Naive thymus-derived CD4-positive, alpha-beta T cell (primary cell): ENCODE data around the gene SVOP. TPM values are rescaled to one million over a fixed set of nuclear protein-coding genes. Genes with fewer than 3 reads are reported as not detected.
"Not testable (repeated sequence)": the region's sequence is repeated elsewhere in the genome, so short reads cannot be mapped to it uniquely, and the experiment has no call there.

Source experiments
- ATAC-seq: fragments of 150-1000 bp; cut with Tn5 transposase; 2 replicates; pipeline ENCODE4 v1.10.0; 2021; ENCODE audit warnings: mild to moderate bottlenecking, moderate library complexity
- CTCF ChIA-PET: fragments of 350-600 bp; sonication (Branson Sonifier 250); formaldehyde crosslinking; loops from one replicate; lab custom pipeline; 2021; ENCODE audit warnings: antibody characterized with exemption; lab: Charles Lee
- POLR2A ChIA-PET: fragments of 350-600 bp; sonication (Branson Sonifier 250); formaldehyde crosslinking; loops from one replicate; lab custom pipeline; 2021; ENCODE audit warnings: antibody characterized with exemption, inconsistent platforms; lab: Charles Lee
- DNase-seq, 9 donors: peaks; one replicate each; pipeline versions ENCODE4 v3.0.0 to v3.0.0-alpha.2; 2020 to 2022; ENCODE audit warnings: mixed read lengths in 1 of 9
- H3K27ac ChIP-seq: one replicate; pipeline ENCODE4 v1.7.0; 2013; ENCODE audit warnings: mild to moderate bottlenecking, low read depth, low read length, moderate library complexity
- H3K27me3 ChIP-seq, 2 donors: one replicate each; pipeline ENCODE4 v1.7.0; 2013; ENCODE audit warnings: low read length in 2 of 2, mild to moderate bottlenecking in 2 of 2, moderate library complexity in 2 of 2; ENCODE audit not compliant: control insufficient read depth in 2 of 2, insufficient read depth in 2 of 2
- H3K36me3 ChIP-seq, 3 experiments: 1 replicate in 2 of 3; 2 replicates in 1 of 3; pipeline ENCODE4 v1.7.0; 2013; ENCODE audit warnings: low read length in 3 of 3, mild to moderate bottlenecking in 3 of 3, moderate library complexity in 1 of 3; ENCODE audit not compliant: insufficient read depth in 3 of 3, control insufficient read depth in 2 of 3
- H3K4me1 ChIP-seq, 2 donors: one replicate each; pipeline ENCODE4 v1.7.0; 2013; ENCODE audit warnings: low read length in 2 of 2, mild to moderate bottlenecking in 2 of 2, moderate library complexity in 1 of 2; ENCODE audit not compliant: control insufficient read depth in 2 of 2, insufficient read depth in 2 of 2
- H3K4me3 ChIP-seq: 2 replicates; pipeline ENCODE4 v1.7.0; 2013; ENCODE audit warnings: mild to moderate bottlenecking, low read length
- H3K9me3 ChIP-seq, 3 experiments: 1 replicate in 2 of 3; 2 replicates in 1 of 3; pipeline ENCODE4 v1.7.0; 2013; ENCODE audit warnings: low read length in 3 of 3; ENCODE audit not compliant: control insufficient read depth in 2 of 3
- H3K27ac Mint-ChIP-seq, 9 donors: one replicate each; pipeline ENCODE4 v1.8.0; 2020 to 2022; ENCODE audit warnings: mixed read lengths in 9 of 9, mild to moderate bottlenecking in 8 of 9, moderate library complexity in 5 of 9, inconsistent platforms in 2 of 9
- H3K27me3 Mint-ChIP-seq, 5 donors: one replicate each; pipeline ENCODE4 v1.8.0; 2021 to 2022; ENCODE audit warnings: mixed read lengths in 5 of 5, mild to moderate bottlenecking in 1 of 5
- H3K36me3 Mint-ChIP-seq, 5 donors: one replicate each; pipeline ENCODE4 v1.8.0; 2020 to 2022; ENCODE audit warnings: mixed read lengths in 5 of 5, mild to moderate bottlenecking in 3 of 5, inconsistent platforms in 1 of 5
- H3K4me1 Mint-ChIP-seq, 7 donors: one replicate each; pipeline ENCODE4 v1.8.0; 2020 to 2022; ENCODE audit warnings: mixed read lengths in 7 of 7, mild to moderate bottlenecking in 3 of 7, inconsistent platforms in 1 of 7
- H3K4me3 Mint-ChIP-seq, 10 donors: one replicate each; pipeline ENCODE4 v1.8.0; 2020 to 2022; ENCODE audit warnings: mild to moderate bottlenecking in 10 of 10, mixed read lengths in 10 of 10, moderate library complexity in 6 of 10, inconsistent platforms in 2 of 10
- H3K9me3 Mint-ChIP-seq, 11 donors: one replicate each; pipeline ENCODE4 v1.8.0; 2020 to 2022; ENCODE audit warnings: mixed read lengths in 11 of 11, mild to moderate bottlenecking in 4 of 11, inconsistent platforms in 1 of 11, moderate library complexity in 1 of 11
- intact Hi-C, 2 donors: fragments of 100-400 bp; cut with micrococcal nuclease; formaldehyde crosslinking; loops; one replicate each; pipeline ENCODE4 v1.15.1; 2023
- polyA plus RNA-seq, 2 donors: library from polyadenylated mRNA; unstranded; fragments of 300-500 nt; fragmentation: Illumina TruSeq; gene quantifications; one replicate each; pipeline ENCODE4 v1.2.3, GENCODE V29; 2021
- total RNA-seq, 6 experiments: library from RNA in 5 of 6; stranded (reverse) in 5 of 6; gene quantifications; 1 replicate in 5 of 6; 2 replicates in 1 of 6; pipeline ENCODE4 v1.2.3 and lab custom pipeline; 2021 to 2026

The SVOP gene
- total and polyA plus RNA-seq, 7 experiments from 2014 or later = not detected

DNA sequence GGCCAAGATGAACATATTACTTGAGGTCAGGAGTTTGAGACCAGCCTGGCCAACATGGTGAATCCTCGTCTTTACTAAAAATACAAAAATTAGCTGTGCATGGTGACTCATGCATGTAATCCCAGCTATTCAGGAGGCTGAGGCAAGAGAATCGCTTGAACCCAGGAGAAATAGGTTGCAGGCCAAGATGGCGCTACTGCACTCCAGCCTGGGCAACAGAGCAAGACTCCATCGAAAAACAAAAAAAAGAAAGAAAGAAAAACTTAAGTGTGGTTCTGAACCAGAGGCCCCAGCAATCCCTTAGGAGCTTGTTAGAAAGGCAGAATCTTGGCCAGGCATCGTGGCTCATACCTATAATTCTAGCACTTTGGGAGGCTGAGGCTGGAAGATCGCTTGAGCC is 24.5 kb downstream of the SVOP start:
- peaks cover 0 to 22% (median 14%) of the 10 kb centered on the region in 5 donors for H3K27me3 Mint-ChIP-seq
- intact Hi-C loops = no loop called here
- H3K36me3 Mint-ChIP-seq = no peaks in the 10 kb centered on the region
- Histone ChIP-seq H3K4me3 (no peak overlapping the region), H3K36me3 (no peaks in the 10 kb centered on the region), H3K9me3 (no peaks in the 10 kb centered on the region), H3K27ac (no peak overlapping the region), H3K4me1 (no peaks in the 10 kb centered on the region), H3K27me3 (no peaks in the 10 kb centered on the region)
- CTCF ChIA-PET = no interaction called here
- POLR2A ChIA-PET = no interaction called here
- H3K4me3 Mint-ChIP-seq = no peak overlapping the region
- H3K27ac Mint-ChIP-seq = no peak overlapping the region
- DNase-seq (no peak), ATAC-seq (no peak)
- H3K4me1 Mint-ChIP-seq = peaks cover 0 to 2% (median 0%) of the 10 kb centered on the region in 7 donors
- H3K9me3 Mint-ChIP-seq = peaks cover 0 to 12% (median 3%) of the 10 kb centered on the region in 11 donors

DNA sequence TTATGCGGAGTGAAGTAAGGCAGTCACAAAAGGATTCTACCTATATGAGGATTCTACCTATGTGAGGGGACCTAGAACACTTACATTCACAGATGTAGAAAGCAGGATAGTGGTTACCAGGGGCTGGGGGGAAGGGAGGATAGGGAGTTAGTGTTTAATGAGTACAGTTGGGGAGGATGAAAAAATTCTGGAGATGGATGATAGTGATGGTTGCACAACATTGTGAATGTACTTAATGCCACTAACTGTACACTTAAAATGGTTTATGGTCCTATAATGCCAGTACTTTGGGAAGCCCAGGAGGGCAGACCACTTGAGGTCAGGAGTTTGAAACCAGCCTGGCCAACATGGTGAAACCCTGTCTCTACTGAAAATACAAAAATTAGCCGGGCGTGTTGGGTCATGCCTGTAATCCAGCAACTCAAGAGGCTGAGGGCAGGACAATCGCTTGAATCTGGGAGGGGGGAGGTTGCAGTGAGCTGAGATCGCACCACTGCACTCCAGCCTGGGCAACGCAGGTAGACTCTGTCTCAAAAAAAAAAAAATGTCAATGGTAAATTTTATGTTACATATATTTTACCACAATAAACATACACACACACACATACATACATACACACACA is 25.4 kb downstream of the SVOP start:
- Histone ChIP-seq H3K27me3 (no peaks in the 10 kb centered on the region), H3K36me3 (no peaks in the 10 kb centered on the region), H3K27ac (no peak overlapping the region), H3K4me1 (no peaks in the 10 kb centered on the region), H3K9me3 (no peaks in the 10 kb centered on the region), H3K4me3 (no peak overlapping the region)
- DNase-seq (no peak), ATAC-seq (no peak)
- Mint-ChIP-seq H3K9me3 (peaks cover 0 to 12% (median 3%) of the 10 kb centered on the region in 11 donors), H3K27me3 (peaks cover 0 to 22% (median 14%) of the 10 kb centered on the region in 5 donors), H3K36me3 (no peaks in the 10 kb centered on the region), H3K27ac (no peak overlapping the region), H3K4me1 (peaks cover 0 to 2% (median 0%) of the 10 kb centered on the region in 7 donors), H3K4me3 (no peak overlapping the region)
- ChIA-PET POLR2A (no interaction called here), CTCF (no interaction called here)
- intact Hi-C loops = no loop called here

DNA sequence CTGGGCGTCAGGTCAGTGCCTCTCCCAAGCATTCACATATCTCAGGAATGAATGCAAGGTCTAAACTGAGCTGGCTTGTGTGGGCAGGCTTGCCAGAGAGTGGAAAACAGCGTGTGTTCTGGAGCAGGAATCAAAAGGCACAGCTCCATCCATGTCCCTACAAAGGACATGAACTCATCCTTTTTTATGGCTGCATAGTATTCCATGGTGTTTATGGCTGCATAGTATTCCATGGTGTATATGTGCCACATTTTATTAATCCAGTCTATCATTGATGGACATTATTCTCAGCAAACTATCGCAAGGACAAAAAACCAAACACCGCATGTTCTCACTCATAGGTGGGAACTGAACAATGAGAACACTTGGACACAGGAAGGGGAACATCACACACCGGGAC is 30.8 kb downstream of the SVOP start:
- H3K4me1 Mint-ChIP-seq, H3K36me3 ChIP-seq, H3K9me3 ChIP-seq, H3K4me3 ChIP-seq, H3K4me3 Mint-ChIP-seq, H3K27ac ChIP-seq, H3K27me3 ChIP-seq, H3K27ac Mint-ChIP-seq, H3K9me3 Mint-ChIP-seq, H3K4me1 ChIP-seq, CTCF ChIA-PET, H3K36me3 Mint-ChIP-seq, POLR2A ChIA-PET, ATAC-seq, intact Hi-C loops, DNase-seq: not testable (repeated sequence)
- peaks cover 0 to 34% (median 19%) of the 10 kb centered on the region in 5 donors for H3K27me3 Mint-ChIP-seq

DNA sequence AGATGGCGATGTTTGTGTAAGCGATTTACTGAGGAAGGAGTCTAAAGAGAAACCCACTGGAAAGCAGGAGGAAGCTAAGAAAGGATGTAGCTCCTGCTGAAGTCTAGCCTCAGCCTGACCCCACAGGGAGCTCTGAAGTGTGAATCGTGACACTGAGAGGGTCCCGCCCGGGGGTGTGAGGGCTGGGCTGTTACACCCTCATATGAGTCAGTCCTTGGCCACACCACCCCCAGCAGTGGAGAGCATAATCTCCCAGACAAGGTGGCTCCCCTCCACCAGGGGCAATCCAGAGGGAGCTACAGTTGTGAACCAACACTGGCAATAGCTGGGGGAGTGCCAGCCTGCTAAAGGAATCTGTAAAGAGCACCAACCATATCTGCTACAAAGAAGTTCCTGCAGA is 31.5 kb downstream of the SVOP start:
- DNase-seq (no peak), ATAC-seq (no peak)
- intact Hi-C loops = no loop called here
- Histone ChIP-seq H3K27me3 (no peaks in the 10 kb centered on the region), H3K27ac (no peak overlapping the region), H3K4me1 (no peaks in the 10 kb centered on the region), H3K9me3 (no peaks in the 10 kb centered on the region), H3K4me3 (no peak overlapping the region), H3K36me3 (no peaks in the 10 kb centered on the region)
- POLR2A ChIA-PET = no interaction called here
- no peaks in the 10 kb centered on the region for H3K4me1 Mint-ChIP-seq
- H3K27ac Mint-ChIP-seq = no peak overlapping the region
- no peaks in the 10 kb centered on the region for H3K36me3 Mint-ChIP-seq
- peaks cover 0 to 35% (median 19%) of the 10 kb centered on the region in 5 donors for H3K27me3 Mint-ChIP-seq
- no peak overlapping the region for H3K4me3 Mint-ChIP-seq
- H3K9me3 Mint-ChIP-seq = peaks cover 0 to 2% (median 0%) of the 10 kb centered on the region in 11 donors
- CTCF ChIA-PET = no interaction called here

DNA sequence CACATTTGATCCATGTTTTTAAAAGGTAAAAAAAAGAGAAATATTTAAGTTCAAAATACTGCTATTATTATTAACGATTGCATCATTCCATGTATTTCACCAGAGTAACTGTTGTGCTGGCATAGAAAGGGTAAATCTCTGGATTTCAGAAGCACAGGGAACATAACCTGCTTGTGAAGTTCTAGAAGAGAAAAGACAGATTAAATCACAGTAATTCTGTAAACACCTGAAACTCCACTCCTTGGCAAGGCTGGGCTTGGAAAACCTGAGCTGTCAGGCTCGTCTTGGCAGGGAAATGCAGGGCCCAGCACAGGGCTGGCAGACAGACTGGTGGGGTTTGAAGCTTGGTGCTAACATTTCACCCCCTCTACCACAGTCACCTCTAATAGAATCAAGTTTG is 35.1 kb downstream of the SVOP start:
- Histone ChIP-seq H3K9me3 (no peaks in the 10 kb centered on the region), H3K36me3 (no peaks in the 10 kb centered on the region), H3K27me3 (no peaks in the 10 kb centered on the region), H3K27ac (no peak overlapping the region), H3K4me1 (no peaks in the 10 kb centered on the region), H3K4me3 (no peak overlapping the region)
- H3K4me3 Mint-ChIP-seq = no peak overlapping the region
- no peak overlapping the region for H3K27ac Mint-ChIP-seq
- CTCF ChIA-PET = no interaction called here
- intact Hi-C loops = no loop called here
- H3K36me3 Mint-ChIP-seq = no peaks in the 10 kb centered on the region
- H3K4me1 Mint-ChIP-seq = no peaks in the 10 kb centered on the region
- POLR2A ChIA-PET = no interaction called here
- peaks cover 0 to 20% (median 5%) of the 10 kb centered on the region in 5 donors for H3K27me3 Mint-ChIP-seq
- DNase-seq = no peak
- peaks cover 0 to 5% (median 0%) of the 10 kb centered on the region in 11 donors for H3K9me3 Mint-ChIP-seq
- ATAC-seq = no peak

DNA sequence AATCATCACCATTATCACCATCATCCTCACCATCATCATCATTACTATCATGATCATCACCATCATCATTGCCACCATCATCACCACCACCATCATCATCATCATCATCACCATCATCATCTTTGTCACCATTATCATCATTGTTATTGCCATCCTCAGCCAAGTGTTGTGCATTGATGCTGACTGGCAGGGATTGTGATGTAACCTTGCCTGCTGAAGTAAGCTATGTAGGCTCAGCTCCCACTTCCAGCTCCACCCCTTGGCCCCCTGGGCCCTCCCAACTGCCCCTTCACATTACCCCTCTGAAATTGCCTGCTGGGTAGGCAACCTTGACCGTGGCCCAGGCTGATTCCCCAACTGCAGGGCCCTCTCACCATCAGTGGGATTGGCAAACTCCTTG is 37.6 kb downstream of the SVOP start:
- no peak overlapping the region for H3K4me3 ChIP-seq
- DNase-seq (no peak), ATAC-seq (no peak)
- H3K27ac ChIP-seq = no peak overlapping the region
- Mint-ChIP-seq H3K27me3 (peaks cover 0 to 6% (median 2%) of the 10 kb centered on the region in 5 donors), H3K9me3 (peaks cover 0 to 3% (median 0%) of the 10 kb centered on the region in 11 donors), H3K4me1 (no peaks in the 10 kb centered on the region), H3K36me3 (no peaks in the 10 kb centered on the region), H3K27ac (no peak overlapping the region), H3K4me3 (no peak overlapping the region)
- CTCF ChIA-PET = no interaction called here
- POLR2A ChIA-PET = no interaction called here
- no peaks in the 10 kb centered on the region for H3K36me3 ChIP-seq
- intact Hi-C loops = no loop called here
- H3K27me3 ChIP-seq = no peaks in the 10 kb centered on the region
- H3K4me1 ChIP-seq = no peaks in the 10 kb centered on the region
- no peaks in the 10 kb centered on the region for H3K9me3 ChIP-seq

DNA sequence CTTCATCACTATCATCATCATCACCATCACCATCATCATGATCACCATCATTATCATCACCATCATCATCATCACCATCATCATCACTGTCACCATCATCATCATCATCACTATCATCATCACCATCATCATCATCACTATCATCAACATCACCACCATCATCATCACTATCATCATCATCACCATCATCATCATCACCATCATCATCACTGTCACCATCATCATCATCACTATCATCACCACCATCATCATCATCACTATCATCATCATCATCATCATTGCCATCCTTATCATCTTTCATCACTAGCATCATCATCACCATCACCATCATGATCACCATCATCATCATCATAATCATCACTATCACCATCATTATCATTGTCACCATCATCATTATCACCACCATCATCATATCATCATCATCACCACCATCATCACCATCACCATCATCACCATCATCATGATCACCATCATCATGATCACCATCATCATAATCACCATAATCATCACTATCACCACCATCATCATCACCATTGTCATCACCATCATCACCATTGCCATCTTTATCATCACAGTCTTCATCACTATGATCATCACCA is 38.1 kb downstream of the SVOP start:
- CTCF ChIA-PET = no interaction called here
- Histone ChIP-seq H3K27me3 (no peaks in the 10 kb centered on the region), H3K9me3 (no peaks in the 10 kb centered on the region), H3K4me3 (no peak overlapping the region), H3K27ac (no peak overlapping the region), H3K4me1 (no peaks in the 10 kb centered on the region), H3K36me3 (no peaks in the 10 kb centered on the region)
- no peaks in the 10 kb centered on the region for H3K4me1 Mint-ChIP-seq
- no peak overlapping the region for H3K4me3 Mint-ChIP-seq
- H3K27me3 Mint-ChIP-seq = peaks cover 0 to 6% (median 0%) of the 10 kb centered on the region in 5 donors
- no peak for DNase-seq
- POLR2A ChIA-PET = no interaction called here
- no peaks in the 10 kb centered on the region for H3K36me3 Mint-ChIP-seq
- no peak for ATAC-seq
- intact Hi-C loops = no loop called here
- no peak overlapping the region for H3K27ac Mint-ChIP-seq
- H3K9me3 Mint-ChIP-seq = peaks cover 0 to 3% (median 0%) of the 10 kb centered on the region in 11 donors
